Neural cell (in vitro differentiated cells): ENCODE measurements around the gene SYNRG.

ENCODE experiments used
- CTCF ChIP-seq: fragments of 450-650 bp; IDR thresholded peaks from 2 replicates; pipeline ENCODE4 v1.5.1; 2014; ENCODE audit warnings: antibody characterized with exemption, mild to moderate bottlenecking, moderate library complexity; ENCODE audit not compliant: poor library complexity, severe bottlenecking
- EP300 ChIP-seq: fragments of 450-650 bp; conservative IDR thresholded peaks from 2 replicates; pipeline ENCODE4 v1.6.1; 2014; ENCODE audit warnings: antibody characterized with exemption, mild to moderate bottlenecking, moderate library complexity; ENCODE audit not compliant: poor library complexity, severe bottlenecking
- POLR2AphosphoS5 ChIP-seq: IDR thresholded peaks from 2 replicates; pipeline ENCODE4 v1.6.1; 2012
- REST ChIP-seq: IDR thresholded peaks from 2 replicates; pipeline ENCODE4 v1.6.1; 2012; ENCODE audit warnings: borderline replicate concordance
- TAF1 ChIP-seq: IDR thresholded peaks from 2 replicates; pipeline ENCODE4 v1.6.1; 2012; ENCODE audit warnings: low read depth

GRCh38 chr17:37543637-37544052 is 65.6 kb downstream of the SYNRG start:
- TF ChIP-seq CTCF (no peak), REST (no peak), TAF1 (no peak), POLR2AphosphoS5 (no peak), EP300 (no peak)
